SH-SY5Y (cell line): ENCODE measurements around the gene STUB1.

ENCODE experiments used
- GATA2 ChIP-seq: IDR thresholded peaks from 2 replicates; pipeline ENCODE4 v1.6.1; 2011; ENCODE audit warnings: mild to moderate bottlenecking, low read depth, low read length
- GATA3 ChIP-seq: IDR thresholded peaks from 2 replicates; pipeline ENCODE4 v1.6.1; 2011; ENCODE audit warnings: low read depth, mild to moderate bottlenecking, low read length, moderate library complexity

DNA sequence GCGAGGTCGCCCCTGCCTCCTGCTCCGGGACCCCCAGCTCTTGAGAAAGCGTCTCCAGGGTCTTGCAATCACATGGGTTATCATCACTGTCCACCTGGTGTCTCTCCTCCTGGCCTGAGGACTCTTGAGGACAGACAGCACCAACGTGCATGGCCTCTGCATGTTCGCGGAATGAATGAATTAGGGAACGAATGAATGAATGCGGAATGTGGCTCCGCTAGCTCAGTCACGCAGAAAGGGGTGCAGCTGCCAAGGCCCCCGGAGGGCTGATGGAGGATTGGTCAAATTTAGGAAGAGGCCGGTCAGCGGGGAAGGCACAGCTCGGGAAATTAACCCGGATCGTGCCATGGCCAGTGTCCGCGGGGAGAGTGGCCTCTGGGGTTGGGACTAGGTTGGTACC lies 22.1 kb downstream of the STUB1 start:
- TF ChIP-seq GATA2 (no peak), GATA3 (no peak)
